DMS114 treated with DMSO at 0.1 percent for 48 hours (cell line): Measurements from ENCODE around the gene ELL2.
"Not testable (repeated sequence)": the region's sequence is repeated elsewhere in the genome, so short reads cannot be mapped to it uniquely, and the experiment has no call there.

Experiments used
- DNase-seq: peaks from one replicate; lab custom pipeline; 2025; ENCODE audit not compliant: unreplicated experiment; lab: John Stamatoyannopoulos, UW

Gene ELL2

GRCh38 chr5:95883185-95884016, 78.2 kb downstream of the ELL2 start:
- no peak for DNase-seq

GRCh38 chr5:95881833-95882232, 79.8 kb downstream of the ELL2 start:
- DNase-seq = no peak

- DNase-seq = no peak
These were observed 81.3 kb downstream of the ELL2 start for GRCh38 chr5:95880081-95880926.

GRCh38 chr5:95879661-95880060, 82.0 kb downstream of the ELL2 start:
- no peak for DNase-seq

- no peak for DNase-seq
These were observed 83.0 kb downstream of the ELL2 start for GRCh38 chr5:95878417-95879323.

- DNase-seq = no peak
These were observed 84.9 kb downstream of the ELL2 start for GRCh38 chr5:95876782-95877181.

GRCh38 chr5:95874246-95874645, 87.4 kb downstream of the ELL2 start:
- DNase-seq = no peak

- no peak for DNase-seq
These were observed 88.3 kb downstream of the ELL2 start for GRCh38 chr5:95873351-95873750.

- DNase-seq = no peak
These were observed 89.0 kb downstream of the ELL2 start for GRCh38 chr5:95872346-95873268.

- DNase-seq = no peak
These were observed 90.4 kb downstream of the ELL2 start for GRCh38 chr5:95871146-95871806.

- DNase-seq = no peak
These were observed 91.5 kb downstream of the ELL2 start for GRCh38 chr5:95870105-95870672.

- not testable (repeated sequence) for DNase-seq
These were observed 92.3 kb downstream of the ELL2 start for GRCh38 chr5:95869173-95869855.

- DNase-seq = no peak
These were observed 93.5 kb downstream of the ELL2 start for GRCh38 chr5:95868136-95868535.

GRCh38 chr5:95866435-95867040, 95.1 kb downstream of the ELL2 start:
- no peak for DNase-seq

- no peak for DNase-seq
These were observed 96.6 kb downstream of the ELL2 start for GRCh38 chr5:95864944-95865504.

GRCh38 chr5:95864456-95864855, 97.2 kb downstream of the ELL2 start:
- no peak for DNase-seq

- no peak for DNase-seq
These were observed 98.3 kb downstream of the ELL2 start for GRCh38 chr5:95863383-95863757.
